Panc1 (cell line): ENCODE measurements around the gene EGR1. TPM values are rescaled to one million over a fixed set of nuclear protein-coding genes. Genes with fewer than 3 reads are reported as not detected.

Source experiments
- ATAC-seq: fragments of 200-7000 bp; cut with Tn5 transposase; 2 replicates; pipeline ENCODE4 v1.9.1; 2020; ENCODE audit warnings: mild to moderate bottlenecking, moderate library complexity
- BruUV-seq: library from RNA; stranded (reverse); fragments of 400-500 nt; replicated peaks from 2 replicates; lab custom pipeline; 2021; lab: Mats Ljungman, UMichigan
- CTCF ChIA-PET: fragments of 300-600 bp; sonication (Branson Sonifier 250); formaldehyde crosslinking; loops from one replicate; lab custom pipeline; 2022; ENCODE audit warnings: antibody characterized with exemption; lab: Charles Lee
- POLR2A ChIA-PET: fragments of 300-600 bp; sonication (Branson Sonifier 250); formaldehyde crosslinking; loops from one replicate; lab custom pipeline; 2022; ENCODE audit warnings: antibody characterized with exemption; lab: Charles Lee
- DNase-seq: peaks from one replicate; pipeline ENCODE4 v3.0.0-alpha.2; 2010; ENCODE audit warnings: low read depth, low spot score
- H3K27ac ChIP-seq: 2 replicates; pipeline ENCODE4 v1.5.1; 2011; ENCODE audit warnings: mild to moderate bottlenecking, low read length, inconsistent platforms
- H3K27me3 ChIP-seq: fragments of 200-500 bp; sonication (Bioruptor generic); 2 replicates; pipeline ENCODE4 v1.6.0; 2014; ENCODE audit warnings: low read length, inconsistent platforms; ENCODE audit not compliant: control insufficient read depth, insufficient read depth
- H3K36me3 ChIP-seq: fragments of 200-500 bp; sonication (Bioruptor generic); 2 replicates; pipeline ENCODE4 v1.5.1; 2014; ENCODE audit warnings: inconsistent platforms, mild to moderate bottlenecking, low read length, moderate library complexity; ENCODE audit not compliant: control insufficient read depth, insufficient read depth
- H3K4me1 ChIP-seq: 2 replicates; pipeline ENCODE4 v1.5.1; 2011; ENCODE audit warnings: inconsistent platforms, mild to moderate bottlenecking, low read length, moderate library complexity; ENCODE audit not compliant: control insufficient read depth, insufficient read depth
- H3K4me3 ChIP-seq, 2 experiments: 2 replicates each; pipeline ENCODE4 v1.5.1; 2011 to 2012; ENCODE audit warnings: low read depth in 2 of 2, low read length in 2 of 2, mild to moderate bottlenecking in 2 of 2, inconsistent platforms in 1 of 2, moderate library complexity in 1 of 2
- H3K9me3 ChIP-seq: fragments of 200-500 bp; sonication (Bioruptor generic); 2 replicates; pipeline ENCODE4 v1.5.1; 2014; ENCODE audit warnings: low read depth, mild to moderate bottlenecking, inconsistent platforms, low read length, moderate library complexity; ENCODE audit not compliant: control insufficient read depth, insufficient read depth
- POLR2AphosphoS5 ChIP-seq: IDR thresholded peaks from 2 replicates; pipeline ENCODE4 v1.6.1; 2012; ENCODE audit warnings: mild to moderate bottlenecking, low read depth, low read length, moderate library complexity
- SIN3A ChIP-seq: IDR thresholded peaks from 2 replicates; pipeline ENCODE4 v1.6.1; 2012; ENCODE audit warnings: low read depth, mild to moderate bottlenecking, low read length, moderate library complexity, borderline replicate concordance; ENCODE audit not compliant: insufficient read depth
- TCF7L2 ChIP-seq: IDR thresholded peaks from 2 replicates; pipeline ENCODE4 v1.6.1; 2011; ENCODE audit warnings: mild to moderate bottlenecking, low read depth, low read length, inconsistent platforms
- in situ Hi-C: cut with HindIII; loops from 2 replicates; pipeline ENCODE4 v1.10.0; 2016; ENCODE audit warnings: low sequenced_read_pairs, low pct_unique_long_range_greater_than_20kb
- intact Hi-C: fragments of 100-400 bp; cut with micrococcal nuclease; formaldehyde crosslinking; loops from one replicate; pipeline ENCODE4 v1.10.0; 2022; ENCODE audit not compliant: unreplicated experiment
- total RNA-seq: library from RNA; stranded (reverse); gene quantifications from one replicate; pipeline ENCODE4 v1.2.1, GENCODE V29; 2021; ENCODE audit not compliant: unreplicated experiment
- TF ChIP-seq, protein P1 (sequence below): fragments of 450-650 bp; IDR thresholded peaks from 2 replicates; pipeline ENCODE4 v1.5.1; 2017; ENCODE audit warnings: mild to moderate bottlenecking
- TF ChIP-seq, protein P2 (sequence below), 2 experiments: IDR thresholded peaks; 2 replicates each; pipeline ENCODE4 v1.6.1; 2011 to 2012; ENCODE audit warnings: low read depth in 2 of 2, control low read depth in 1 of 2, low read length in 1 of 2, mild to moderate bottlenecking in 1 of 2, moderate library complexity in 1 of 2; ENCODE audit not compliant: insufficient read depth in 1 of 2

The EGR1 gene
- total RNA-seq, 1 experiment from 2014 or later: 12.0 TPM

DNA sequence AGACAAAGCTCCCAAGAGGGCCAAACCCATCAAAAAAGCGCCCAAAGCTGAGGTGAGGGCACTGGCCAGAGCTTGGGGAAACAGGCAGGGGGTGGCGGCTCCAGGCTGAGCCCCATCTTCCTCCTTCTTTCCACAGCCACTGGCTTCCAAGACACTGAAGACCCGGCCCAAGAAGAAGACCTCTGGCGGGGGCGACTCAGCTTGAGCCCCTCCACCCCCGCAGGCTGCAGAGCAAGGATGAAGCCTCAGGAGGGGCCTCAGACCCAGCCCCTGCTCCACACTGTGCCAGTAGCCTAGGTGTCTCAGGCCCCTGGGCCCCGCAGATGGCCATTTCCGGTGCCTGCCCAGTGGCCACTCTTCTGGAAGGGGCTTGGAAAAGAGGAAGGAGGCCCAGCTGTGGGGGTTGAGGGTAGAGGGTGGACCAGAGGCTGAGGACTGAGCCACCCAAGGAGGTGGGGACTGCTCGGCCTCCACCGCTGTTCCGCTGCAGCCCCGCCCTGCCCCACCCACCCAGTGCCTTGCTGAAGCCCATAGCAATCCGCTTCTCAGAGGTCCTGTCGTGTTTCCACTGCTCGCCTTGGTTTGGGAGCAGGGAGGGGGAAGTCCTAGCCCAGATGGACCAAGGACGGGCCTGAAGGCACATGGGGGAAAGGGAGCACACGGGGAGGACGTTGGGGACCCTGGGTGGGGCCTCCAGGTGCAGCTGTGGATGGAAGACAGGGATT lies 19.6 kb upstream of the EGR1 start:
- peaks cover 3% of the 10 kb centered on the region; the same call in 1 of the 2 replicates for H3K4me1 ChIP-seq
- no peak overlapping the region for H3K4me3 ChIP-seq
- in situ Hi-C loops (no loop called here), intact Hi-C loops (no loop called here)
- no peak for DNase-seq
- no peak for ATAC-seq
- no peaks in the 10 kb centered on the region for H3K36me3 ChIP-seq
- TF ChIP-seq TCF7L2 (no peak), POLR2AphosphoS5 (no peak), SIN3A (no peak)
- TF ChIP-seq, protein P1, sequence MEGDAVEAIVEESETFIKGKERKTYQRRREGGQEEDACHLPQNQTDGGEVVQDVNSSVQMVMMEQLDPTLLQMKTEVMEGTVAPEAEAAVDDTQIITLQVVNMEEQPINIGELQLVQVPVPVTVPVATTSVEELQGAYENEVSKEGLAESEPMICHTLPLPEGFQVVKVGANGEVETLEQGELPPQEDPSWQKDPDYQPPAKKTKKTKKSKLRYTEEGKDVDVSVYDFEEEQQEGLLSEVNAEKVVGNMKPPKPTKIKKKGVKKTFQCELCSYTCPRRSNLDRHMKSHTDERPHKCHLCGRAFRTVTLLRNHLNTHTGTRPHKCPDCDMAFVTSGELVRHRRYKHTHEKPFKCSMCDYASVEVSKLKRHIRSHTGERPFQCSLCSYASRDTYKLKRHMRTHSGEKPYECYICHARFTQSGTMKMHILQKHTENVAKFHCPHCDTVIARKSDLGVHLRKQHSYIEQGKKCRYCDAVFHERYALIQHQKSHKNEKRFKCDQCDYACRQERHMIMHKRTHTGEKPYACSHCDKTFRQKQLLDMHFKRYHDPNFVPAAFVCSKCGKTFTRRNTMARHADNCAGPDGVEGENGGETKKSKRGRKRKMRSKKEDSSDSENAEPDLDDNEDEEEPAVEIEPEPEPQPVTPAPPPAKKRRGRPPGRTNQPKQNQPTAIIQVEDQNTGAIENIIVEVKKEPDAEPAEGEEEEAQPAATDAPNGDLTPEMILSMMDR: no peak
- TF ChIP-seq, protein P2, sequence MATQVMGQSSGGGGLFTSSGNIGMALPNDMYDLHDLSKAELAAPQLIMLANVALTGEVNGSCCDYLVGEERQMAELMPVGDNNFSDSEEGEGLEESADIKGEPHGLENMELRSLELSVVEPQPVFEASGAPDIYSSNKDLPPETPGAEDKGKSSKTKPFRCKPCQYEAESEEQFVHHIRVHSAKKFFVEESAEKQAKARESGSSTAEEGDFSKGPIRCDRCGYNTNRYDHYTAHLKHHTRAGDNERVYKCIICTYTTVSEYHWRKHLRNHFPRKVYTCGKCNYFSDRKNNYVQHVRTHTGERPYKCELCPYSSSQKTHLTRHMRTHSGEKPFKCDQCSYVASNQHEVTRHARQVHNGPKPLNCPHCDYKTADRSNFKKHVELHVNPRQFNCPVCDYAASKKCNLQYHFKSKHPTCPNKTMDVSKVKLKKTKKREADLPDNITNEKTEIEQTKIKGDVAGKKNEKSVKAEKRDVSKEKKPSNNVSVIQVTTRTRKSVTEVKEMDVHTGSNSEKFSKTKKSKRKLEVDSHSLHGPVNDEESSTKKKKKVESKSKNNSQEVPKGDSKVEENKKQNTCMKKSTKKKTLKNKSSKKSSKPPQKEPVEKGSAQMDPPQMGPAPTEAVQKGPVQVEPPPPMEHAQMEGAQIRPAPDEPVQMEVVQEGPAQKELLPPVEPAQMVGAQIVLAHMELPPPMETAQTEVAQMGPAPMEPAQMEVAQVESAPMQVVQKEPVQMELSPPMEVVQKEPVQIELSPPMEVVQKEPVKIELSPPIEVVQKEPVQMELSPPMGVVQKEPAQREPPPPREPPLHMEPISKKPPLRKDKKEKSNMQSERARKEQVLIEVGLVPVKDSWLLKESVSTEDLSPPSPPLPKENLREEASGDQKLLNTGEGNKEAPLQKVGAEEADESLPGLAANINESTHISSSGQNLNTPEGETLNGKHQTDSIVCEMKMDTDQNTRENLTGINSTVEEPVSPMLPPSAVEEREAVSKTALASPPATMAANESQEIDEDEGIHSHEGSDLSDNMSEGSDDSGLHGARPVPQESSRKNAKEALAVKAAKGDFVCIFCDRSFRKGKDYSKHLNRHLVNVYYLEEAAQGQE (IDR thresholded peaks at IDR 0.05; ENCODE audit: insufficient read depth in 1 of 2, low read depth in 2 of 2, low read length in 1 of 2): no peak
- no peak overlapping the region for H3K27ac ChIP-seq
- no TSS peak for BruUV-seq
- no peaks in the 10 kb centered on the region for H3K27me3 ChIP-seq
- POLR2A ChIA-PET: interaction anchor here (0.6 kb wide), 1 partner anchor 98 kb away, joined by 3 read pairs; the partner anchor contains the start of gene ETF1
- CTCF ChIA-PET: interaction anchor here (0.5 kb wide), 1 partner anchor 306 kb away, joined by 8 read pairs; no protein-coding TSS in a partner anchor
- H3K9me3 ChIP-seq: no peaks in the 10 kb centered on the region

DNA sequence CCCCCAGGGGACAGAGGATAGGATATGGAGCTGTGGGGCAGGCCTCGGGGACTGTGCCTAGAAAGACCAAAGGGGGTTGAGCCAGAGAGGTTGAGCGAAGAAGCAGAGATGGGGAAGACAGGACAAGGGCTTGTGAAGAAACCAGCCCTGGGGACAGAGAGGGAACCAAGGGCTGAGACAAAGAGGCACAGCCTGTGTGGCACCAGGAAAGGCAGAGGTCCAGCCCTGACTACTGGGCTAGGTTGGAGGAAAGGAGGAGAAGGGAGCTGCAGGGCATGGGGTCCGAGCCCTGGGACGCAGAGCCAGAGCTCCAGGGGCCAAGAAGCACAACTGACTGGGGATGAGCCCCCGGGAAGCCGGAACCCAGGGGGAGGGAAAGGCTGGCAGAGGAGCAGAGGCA lies 17.2 kb upstream of the EGR1 start:
- Histone ChIP-seq H3K36me3 (no peaks in the 10 kb centered on the region), H3K4me3 (no peak overlapping the region), H3K27ac (no peak overlapping the region), H3K27me3 (no peaks in the 10 kb centered on the region), H3K9me3 (no peaks in the 10 kb centered on the region), H3K4me1 (peaks cover 3% of the 10 kb centered on the region; the same call in 1 of the 2 replicates)
- TF ChIP-seq, protein P1: no peak
- TF ChIP-seq, protein P2 (IDR thresholded peaks at IDR 0.05; ENCODE audit: insufficient read depth in 1 of 2, low read depth in 2 of 2, low read length in 1 of 2): no peak
- TF ChIP-seq POLR2AphosphoS5 (no peak), SIN3A (no peak), TCF7L2 (no peak)
- ATAC-seq (no peak), DNase-seq (no peak)
- in situ Hi-C loops: no loop called here
- intact Hi-C loops: no loop called here
- ChIA-PET CTCF (interaction anchor here (3.8 kb wide), 1 partner anchor 56 kb away, joined by 51 read pairs; no protein-coding TSS in a partner anchor), POLR2A (interaction anchor here (0.6 kb wide), 1 partner anchor 78 kb away, joined by 3 read pairs; no protein-coding TSS in a partner anchor)
- BruUV-seq: no TSS peak
